GM18907 (cell line): ENCODE measurements around the gene CEACAM7.
"Not testable (repeated sequence)": the region's sequence is repeated elsewhere in the genome, so short reads cannot be mapped to it uniquely, and the experiment has no call there.

Source experiments
- ATAC-seq: cut with Tn5 transposase; IDR thresholded peaks from one replicate; pipeline ENCODE4 v1.9.1; 2021; ENCODE audit warnings: mild to moderate bottlenecking, moderate library complexity; ENCODE audit not compliant: unreplicated experiment

Gene CEACAM7

GRCh38 chr19:41657157-41657556 lies 30.9 kb downstream of the CEACAM7 start:
- ATAC-seq, result no peak

GRCh38 chr19:41656756-41657155 lies 31.3 kb downstream of the CEACAM7 start:
- not testable (repeated sequence) for ATAC-seq

GRCh38 chr19:41652250-41652649 lies 35.8 kb downstream of the CEACAM7 start:
- no peak for ATAC-seq

GRCh38 chr19:41649827-41650226 lies 38.2 kb downstream of the CEACAM7 start:
- no peak for ATAC-seq

- no peak for ATAC-seq
Observed at GRCh38 chr19:41646589-41647204, 41.4 kb downstream of the CEACAM7 start.

GRCh38 chr19:41641879-41642485 lies 46.1 kb downstream of the CEACAM7 start:
- ATAC-seq, result no peak

GRCh38 chr19:41638641-41639081 lies 49.4 kb downstream of the CEACAM7 start:
- no peak for ATAC-seq

- no peak for ATAC-seq
Observed at GRCh38 chr19:41637484-41637883, 50.6 kb downstream of the CEACAM7 start.

- no peak for ATAC-seq
Observed at GRCh38 chr19:41627966-41628675, 59.9 kb downstream of the CEACAM7 start.

GRCh38 chr19:41626877-41627276 lies 61.2 kb downstream of the CEACAM7 start, which contains the start of gene CEACAM4:
Gene CEACAM4 (minus strand): TSS chr19:41627074. CDS start chr19:41626963, 111 bp downstream.
- ATAC-seq, result no peak

- no peak for ATAC-seq
Observed at GRCh38 chr19:41626278-41626677, 61.8 kb downstream of the CEACAM7 start.

- ATAC-seq, result no peak
Observed at GRCh38 chr19:41624937-41625336, 63.1 kb downstream of the CEACAM7 start.

- no peak for ATAC-seq
Observed at GRCh38 chr19:41624515-41624914, 63.6 kb downstream of the CEACAM7 start.

- no peak for ATAC-seq
Observed at GRCh38 chr19:41623360-41623759, 64.7 kb downstream of the CEACAM7 start.
